HepG2 (cell line): ENCODE results near the gene LRRC37A. TPM values are rescaled to one million over a fixed set of nuclear protein-coding genes. Genes with fewer than 3 reads are reported as not detected.
A peak's percentile ranks its signal among the peaks of the same experiment; 100 is the strongest.

ENCODE experiments used
- ATAD3A ChIP-seq: sonication (generic); formaldehyde crosslinking; IDR thresholded peaks from 2 replicates; pipeline ENCODE4 v1.4.0; 2020; ENCODE audit warnings: missing genetic modification reagents
- CREB1 ChIP-seq, 2 experiments: fragments of 450-650 bp in 1 of 2; IDR thresholded peaks; 2 replicates each; pipeline ENCODE4 v1.6.1; 2016 to 2017; ENCODE audit warnings: control low read depth in 1 of 2, mild to moderate bottlenecking in 1 of 2, missing compliant biosample characterization in 1 of 2, missing genetic modification characterization in 1 of 2
- DNMT1 ChIP-seq: sonication (generic); formaldehyde crosslinking; IDR thresholded peaks from 2 replicates; pipeline ENCODE4 v1.5.1; 2020; ENCODE audit warnings: mild to moderate bottlenecking, missing genetic modification reagents
- FIP1L1 ChIP-seq: fragments of 200-400 bp; formaldehyde crosslinking; IDR thresholded peaks from 2 replicates; pipeline ENCODE4 v1.6.1; 2018; ENCODE audit warnings: low read depth, mild to moderate bottlenecking, low read length, moderate library complexity, borderline replicate concordance; ENCODE audit not compliant: insufficient read depth
- HMG20B ChIP-seq: conservative IDR thresholded peaks from 2 replicates; pipeline ENCODE4 v1.6.1; 2016; ENCODE audit warnings: missing genetic modification reagents, missing compliant biosample characterization
- HNRNPLL ChIP-seq: fragments of 200-400 bp; formaldehyde crosslinking; IDR thresholded peaks from 2 replicates; pipeline ENCODE4 v1.6.1; 2017; ENCODE audit warnings: mild to moderate bottlenecking, low read depth, low read length; ENCODE audit not compliant: poor library complexity, severe bottlenecking
- KDM5B ChIP-seq: sonication (generic); formaldehyde crosslinking; IDR thresholded peaks from 2 replicates; pipeline ENCODE4 v1.4.0; 2020; ENCODE audit warnings: missing genetic modification reagents, mild to moderate bottlenecking, borderline replicate concordance
- KLF13 ChIP-seq: sonication (generic); formaldehyde crosslinking; IDR thresholded peaks from 2 replicates; pipeline ENCODE4 v1.4.0; 2020; ENCODE audit warnings: mild to moderate bottlenecking, missing genetic modification reagents
- NR1H2 ChIP-seq: sonication (generic); formaldehyde crosslinking; IDR thresholded peaks from 2 replicates; pipeline ENCODE4 v1.8.1; 2022; ENCODE audit warnings: low read depth, missing genetic modification reagents, borderline replicate concordance
- RBM39 ChIP-seq: fragments of 200-400 bp; formaldehyde crosslinking; IDR thresholded peaks from one replicate; pipeline ENCODE4 v1.6.1; 2018; ENCODE audit warnings: antibody characterized with exemption, mild to moderate bottlenecking, low read depth, low read length; ENCODE audit not compliant: poor library complexity, severe bottlenecking
- SATB2 ChIP-seq: sonication (generic); formaldehyde crosslinking; IDR thresholded peaks from 2 replicates; pipeline ENCODE4 v1.5.0; 2020; ENCODE audit warnings: missing genetic modification reagents
- SRSF1 ChIP-seq: fragments of 200-400 bp; formaldehyde crosslinking; optimal IDR thresholded peaks from 2 replicates; pipeline ENCODE3; 2017; ENCODE audit warnings: mild to moderate bottlenecking, low read depth, low read length, moderate library complexity
- ZIK1 ChIP-seq: sonication (generic); formaldehyde crosslinking; IDR thresholded peaks from 2 replicates; pipeline ENCODE4 v1.5.0; 2020; ENCODE audit warnings: mild to moderate bottlenecking, low read depth, missing genetic modification reagents, borderline replicate concordance
- ZNF224 ChIP-seq: sonication (generic); formaldehyde crosslinking; IDR thresholded peaks from 2 replicates; pipeline ENCODE4 v1.5.0; 2020; ENCODE audit warnings: mild to moderate bottlenecking, missing genetic modification reagents
- ZNF549 ChIP-seq: sonication (generic); formaldehyde crosslinking; IDR thresholded peaks from 2 replicates; pipeline ENCODE4 v1.5.0; 2020; ENCODE audit warnings: missing genetic modification reagents
- ZNF678 ChIP-seq: sonication (generic); formaldehyde crosslinking; IDR thresholded peaks from 2 replicates; pipeline ENCODE4 v1.4.0; 2020; ENCODE audit warnings: mild to moderate bottlenecking, missing genetic modification reagents
- ZNF781 ChIP-seq: sonication (generic); formaldehyde crosslinking; IDR thresholded peaks from 2 replicates; pipeline ENCODE4 v1.5.1; 2020; ENCODE audit warnings: borderline replicate concordance, mild to moderate bottlenecking, missing genetic modification reagents; ENCODE audit errors: not compliant biosample characterization
- polyA plus RNA-seq, 8 experiments: library from polyadenylated mRNA; depleted of rRNA in 3 of 8; stranded (reverse) in 7 of 8; unstranded in 1 of 8; fragments of >200 nt; fragmentation: Illumina TruSeq in 4 of 8; extraction: Trizol in 4 of 8; gene quantifications; 2 replicates each; pipeline versions ENCODE4 v1.2.1 to v1.2.3, GENCODE V29; 2011 to 2016; ENCODE audit warnings: low read depth in 4 of 8, missing spikeins in 1 of 8, mixed read lengths in 1 of 8; ENCODE audit not compliant: insufficient read depth in 1 of 8
- total RNA-seq, 5 experiments: library from RNA; depleted of rRNA; stranded (reverse); fragments of >200 nt; fragmentation: Illumina TruSeq; extraction: Trizol; gene quantifications; 2 replicates each; pipeline ENCODE4 v1.2.3, GENCODE V29; 2016; ENCODE audit warnings: low read depth in 1 of 5
- TF ChIP-seq, protein P1 (sequence below): IDR thresholded peaks from 2 replicates; pipeline ENCODE4 v1.6.1; 2016; ENCODE audit warnings: missing biosample characterization, missing genetic modification reagents, low read depth
- TF ChIP-seq, protein P2 (sequence below): sonication (generic); formaldehyde crosslinking; IDR thresholded peaks from 2 replicates; pipeline ENCODE4 v1.4.0; 2020; ENCODE audit warnings: missing genetic modification reagents, low read depth, mild to moderate bottlenecking, borderline replicate concordance
- TF ChIP-seq, protein P3 (sequence below): sonication (generic); formaldehyde crosslinking; IDR thresholded peaks from 2 replicates; pipeline ENCODE4 v1.4.0; 2020; ENCODE audit warnings: mild to moderate bottlenecking, missing genetic modification reagents

Gene LRRC37A
- total and polyA plus RNA-seq, 2 of the 13 experiments (the other 11 are each of a cell fraction or from before 2014, with no cell fraction given), result 0.97 to 1.3 TPM

DNA sequence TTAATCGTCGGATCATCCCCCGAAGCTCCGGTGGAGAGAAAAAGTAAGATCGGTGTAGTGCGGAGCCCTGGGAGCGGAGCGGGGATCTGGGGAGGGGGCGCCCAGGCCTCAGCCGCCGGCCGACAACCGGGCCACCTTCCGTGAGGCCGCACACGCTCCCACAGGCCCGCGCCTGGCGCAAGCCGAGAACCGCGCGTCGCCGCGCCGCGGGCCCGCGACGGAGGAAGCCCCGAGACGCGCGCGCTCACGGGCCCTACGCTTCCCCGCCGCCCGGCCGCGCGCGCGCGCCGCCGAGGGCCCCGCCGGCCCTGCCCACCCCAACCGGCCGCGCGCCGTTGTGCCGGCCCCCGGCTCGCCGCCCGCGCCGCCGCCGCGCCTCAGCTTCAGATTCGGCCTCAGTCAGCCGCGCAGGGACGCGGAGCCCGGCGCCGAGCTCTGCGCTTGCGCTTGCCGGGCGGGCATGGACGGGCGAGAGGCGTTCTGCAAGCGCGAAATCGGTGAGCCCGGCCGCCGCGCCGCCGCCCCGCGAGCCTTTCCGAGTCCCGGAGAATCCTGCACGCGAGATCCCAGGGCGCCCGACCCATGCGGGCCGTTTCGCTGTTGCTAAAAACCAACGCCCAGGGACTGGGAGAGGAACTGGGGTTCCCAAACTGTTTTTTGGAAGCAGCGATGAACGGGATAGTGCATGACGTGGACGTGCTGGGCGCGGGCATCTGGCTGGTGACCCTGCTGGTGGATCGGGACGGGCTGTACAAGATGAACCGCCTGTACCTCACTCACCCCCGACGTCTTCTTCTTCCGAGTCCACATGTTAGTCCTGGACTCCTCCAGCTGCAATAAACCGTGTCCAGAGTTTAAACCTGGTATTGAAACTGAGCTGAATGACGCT is 28.0 kb upstream of the LRRC37A start (continued):
- TF ChIP-seq RBM39, result peak; percentile 54
- TF ChIP-seq, protein P1, sequence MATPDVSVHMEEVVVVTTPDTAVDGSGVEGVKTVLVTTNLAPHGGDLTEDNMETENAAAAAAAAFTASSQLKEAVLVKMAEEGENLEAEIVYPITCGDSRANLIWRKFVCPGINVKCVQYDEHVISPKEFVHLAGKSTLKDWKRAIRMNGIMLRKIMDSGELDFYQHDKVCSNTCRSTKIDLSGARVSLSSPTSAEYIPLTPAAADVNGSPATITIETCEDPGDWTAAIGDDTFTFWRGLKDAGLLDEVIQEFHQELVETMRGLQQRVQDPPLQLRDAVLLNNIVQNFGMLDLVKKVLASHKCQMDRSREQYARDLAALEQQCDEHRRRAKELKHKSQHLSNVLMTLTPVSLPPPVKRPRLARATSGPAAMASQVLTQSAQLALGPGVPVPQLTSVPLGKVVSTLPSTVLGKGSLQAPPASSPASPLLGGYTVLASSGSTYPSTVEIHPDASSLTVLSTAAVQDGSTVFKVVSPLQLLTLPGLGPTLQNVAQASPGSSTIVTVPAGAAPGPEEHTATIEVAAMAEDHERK (CRISPR knock-in tag), result peak; percentile 24; the same call in 1 of the 2 replicates
- TF ChIP-seq HMG20B (CRISPR knock-in tag), result peak; percentile 54; the same call in 1 of the 2 replicates
- TF ChIP-seq NR1H2 (CRISPR knock-in tag), result 0 out of 2 replicates have a peak, but pooled peaks have one; percentile 39
- TF ChIP-seq, protein P2, sequence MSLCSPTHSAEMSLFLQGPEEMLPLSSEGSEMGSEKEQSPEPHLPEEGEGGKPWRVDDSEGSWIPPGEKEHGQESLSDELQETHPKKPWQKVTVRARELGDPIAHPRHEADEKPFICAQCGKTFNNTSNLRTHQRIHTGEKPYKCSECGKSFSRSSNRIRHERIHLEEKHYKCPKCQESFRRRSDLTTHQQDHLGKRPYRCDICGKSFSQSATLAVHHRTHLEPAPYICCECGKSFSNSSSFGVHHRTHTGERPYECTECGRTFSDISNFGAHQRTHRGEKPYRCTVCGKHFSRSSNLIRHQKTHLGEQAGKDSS (CRISPR knock-in tag), result 0 out of 2 replicates have a peak, but pooled peaks have one; percentile 49
- peak; percentile 64 for TF ChIP-seq ZNF678 (CRISPR knock-in tag)
- TF ChIP-seq ZIK1 (CRISPR knock-in tag), result 0 out of 2 replicates have a peak, but pooled peaks have one; percentile 7
- 0 out of 2 replicates have a peak, but pooled peaks have one; percentile 36 for TF ChIP-seq ZNF224 (CRISPR knock-in tag)
- peak; percentile 5 for TF ChIP-seq SRSF1
- peak; percentile 77; the same call in 1 of the 2 replicates for TF ChIP-seq KDM5B (CRISPR knock-in tag)
- TF ChIP-seq ZNF549, result no peak
- TF ChIP-seq CREB1 (IDR thresholded peaks at IDR 0.05), result peak; percentile 68
- no peak for TF ChIP-seq CREB1 (CRISPR knock-in tag; IDR thresholded peaks at IDR 0.05)
- TF ChIP-seq ZNF781 (CRISPR knock-in tag), result peak; percentile 87
- TF ChIP-seq, protein P3, sequence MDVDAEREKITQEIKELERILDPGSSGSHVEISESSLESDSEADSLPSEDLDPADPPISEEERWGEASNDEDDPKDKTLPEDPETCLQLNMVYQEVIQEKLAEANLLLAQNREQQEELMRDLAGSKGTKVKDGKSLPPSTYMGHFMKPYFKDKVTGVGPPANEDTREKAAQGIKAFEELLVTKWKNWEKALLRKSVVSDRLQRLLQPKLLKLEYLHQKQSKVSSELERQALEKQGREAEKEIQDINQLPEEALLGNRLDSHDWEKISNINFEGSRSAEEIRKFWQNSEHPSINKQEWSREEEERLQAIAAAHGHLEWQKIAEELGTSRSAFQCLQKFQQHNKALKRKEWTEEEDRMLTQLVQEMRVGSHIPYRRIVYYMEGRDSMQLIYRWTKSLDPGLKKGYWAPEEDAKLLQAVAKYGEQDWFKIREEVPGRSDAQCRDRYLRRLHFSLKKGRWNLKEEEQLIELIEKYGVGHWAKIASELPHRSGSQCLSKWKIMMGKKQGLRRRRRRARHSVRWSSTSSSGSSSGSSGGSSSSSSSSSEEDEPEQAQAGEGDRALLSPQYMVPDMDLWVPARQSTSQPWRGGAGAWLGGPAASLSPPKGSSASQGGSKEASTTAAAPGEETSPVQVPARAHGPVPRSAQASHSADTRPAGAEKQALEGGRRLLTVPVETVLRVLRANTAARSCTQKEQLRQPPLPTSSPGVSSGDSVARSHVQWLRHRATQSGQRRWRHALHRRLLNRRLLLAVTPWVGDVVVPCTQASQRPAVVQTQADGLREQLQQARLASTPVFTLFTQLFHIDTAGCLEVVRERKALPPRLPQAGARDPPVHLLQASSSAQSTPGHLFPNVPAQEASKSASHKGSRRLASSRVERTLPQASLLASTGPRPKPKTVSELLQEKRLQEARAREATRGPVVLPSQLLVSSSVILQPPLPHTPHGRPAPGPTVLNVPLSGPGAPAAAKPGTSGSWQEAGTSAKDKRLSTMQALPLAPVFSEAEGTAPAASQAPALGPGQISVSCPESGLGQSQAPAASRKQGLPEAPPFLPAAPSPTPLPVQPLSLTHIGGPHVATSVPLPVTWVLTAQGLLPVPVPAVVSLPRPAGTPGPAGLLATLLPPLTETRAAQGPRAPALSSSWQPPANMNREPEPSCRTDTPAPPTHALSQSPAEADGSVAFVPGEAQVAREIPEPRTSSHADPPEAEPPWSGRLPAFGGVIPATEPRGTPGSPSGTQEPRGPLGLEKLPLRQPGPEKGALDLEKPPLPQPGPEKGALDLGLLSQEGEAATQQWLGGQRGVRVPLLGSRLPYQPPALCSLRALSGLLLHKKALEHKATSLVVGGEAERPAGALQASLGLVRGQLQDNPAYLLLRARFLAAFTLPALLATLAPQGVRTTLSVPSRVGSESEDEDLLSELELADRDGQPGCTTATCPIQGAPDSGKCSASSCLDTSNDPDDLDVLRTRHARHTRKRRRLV (CRISPR knock-in tag), result peak; percentile 36; the same call in 1 of the 2 replicates
- TF ChIP-seq KLF13 (CRISPR knock-in tag), result 0 out of 2 replicates have a peak, but pooled peaks have one; percentile 64
- peak; percentile 54; the same call in 1 of the 2 replicates for TF ChIP-seq DNMT1 (CRISPR knock-in tag)
- TF ChIP-seq SATB2, result 0 out of 2 replicates have a peak, but pooled peaks have one; percentile 86
- TF ChIP-seq HNRNPLL, result peak; percentile 52
- no peak for TF ChIP-seq ATAD3A
- TF ChIP-seq FIP1L1, result no peak
